ENCODE data around the gene HMCN2.

HMCN2 gene

DNA sequence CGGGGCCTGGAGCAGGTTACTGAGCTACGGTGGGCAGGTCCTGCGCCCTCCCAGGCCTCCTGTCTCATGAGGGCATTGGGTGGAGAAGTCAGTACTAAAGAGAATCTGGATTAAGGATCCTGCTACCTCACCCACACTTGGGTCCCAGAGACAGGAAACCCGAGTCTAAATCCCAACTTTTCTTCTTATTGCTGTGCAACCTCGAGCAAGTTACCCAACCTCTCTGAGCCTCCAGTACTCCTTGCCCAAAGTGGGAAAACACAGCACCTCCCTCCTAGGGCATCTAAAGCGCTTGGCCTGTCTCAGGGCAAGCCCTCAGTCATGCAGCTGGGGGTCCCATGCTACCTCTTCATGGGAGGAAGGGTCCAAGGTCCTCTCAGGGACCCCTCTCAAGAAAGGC is 207.4 kb downstream of the HMCN2 start:
- H2BK12ac ChIP-seq (ENCODE audit: low read length in 2 of 2) = no peak overlapping the region
- H2BK5ac ChIP-seq (ENCODE audit: low read depth, low read length, poor library complexity, severe bottlenecking) = no peak overlapping the region
- H3K9ac ChIP-seq (ENCODE audit: low read length) = no peak overlapping the region
- no peak overlapping the region for H3K4me3 ChIP-seq (ENCODE audit: insufficient read depth in 1 of 2, low read depth in 1 of 2, low read length in 2 of 2)
- no peak overlapping the region for H3K18ac ChIP-seq (ENCODE audit: low read depth in 1 of 2, low read length in 2 of 2)
- no peak overlapping the region for H2AK5ac ChIP-seq (ENCODE audit: low read length, severe bottlenecking)
- H3K4me2 ChIP-seq (ENCODE audit: low read length, poor library complexity, severe bottlenecking) = no peak overlapping the region
- no peaks in the 10 kb centered on the region for H3K27me3 ChIP-seq (ENCODE audit: control insufficient read depth in 1 of 2, insufficient read depth in 1 of 2, low read length in 2 of 2)
- H3K79me1 ChIP-seq (replicated peaks; ENCODE audit: low read length, poor library complexity, severe bottlenecking) = no peaks in the 10 kb centered on the region
- no peaks in the 10 kb centered on the region for H3K4me1 ChIP-seq (ENCODE audit: control insufficient read depth, insufficient read depth, low read depth, low read length)
- no peak overlapping the region for H4K91ac ChIP-seq (ENCODE audit: low read length)
- H2BK120ac ChIP-seq (ENCODE audit: low read depth, low read length) = no peak overlapping the region
- peaks cover 48 to 87% of the 10 kb centered on the region in 2 experiments for H3K36me3 ChIP-seq (ENCODE audit: control insufficient read depth in 1 of 2, insufficient read depth in 2 of 2, low read depth in 1 of 2, low read length in 2 of 2)
- H3K4ac ChIP-seq (ENCODE audit: low read depth in 1 of 2, low read length in 2 of 2) = no peak overlapping the region
- no peaks in the 10 kb centered on the region for H3K9me3 ChIP-seq (ENCODE audit: control insufficient read depth, low read length)
- no peak overlapping the region for H2BK15ac ChIP-seq (ENCODE audit: low read depth, poor library complexity, severe bottlenecking)
- WGBS = 94% methylated on average over 5 of the region's 6 CpGs
- no peak overlapping the region for H3K23ac ChIP-seq (ENCODE audit: low read length in 2 of 2)
- H3K27ac ChIP-seq (ENCODE audit: low read length, poor library complexity, severe bottlenecking) = no peak overlapping the region
- DNase-seq = no peak
- H2AFZ ChIP-seq (ENCODE audit: low read depth, low read length) = no peak overlapping the region
- no peak overlapping the region for H3K14ac ChIP-seq (ENCODE audit: low read length in 2 of 2)
- H4K8ac ChIP-seq (ENCODE audit: low read length) = no peak overlapping the region

DNA sequence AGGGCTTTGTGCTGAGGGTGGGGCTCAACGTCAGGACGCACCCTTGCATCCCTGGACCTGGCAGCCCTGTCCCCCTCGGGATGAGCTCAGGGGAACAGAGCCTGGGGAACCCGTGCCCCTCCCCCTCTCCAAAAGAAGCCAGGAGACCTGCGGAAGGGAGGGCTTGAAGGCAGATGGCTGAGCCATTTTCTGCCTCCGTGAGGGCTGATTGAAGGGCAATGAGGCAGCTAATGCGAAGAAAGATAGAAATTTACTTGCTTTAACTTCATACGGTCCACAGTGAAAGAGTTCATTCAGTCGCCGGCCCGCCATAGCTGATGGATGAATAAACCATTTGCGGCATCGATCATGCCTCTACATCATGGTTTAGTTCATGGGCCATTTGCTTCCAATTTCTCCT is 208.0 kb downstream of the HMCN2 start:
- Histone ChIP-seq H2AFZ (ENCODE audit: low read depth, low read length) (no peak overlapping the region), H3K4me2 (ENCODE audit: low read length, poor library complexity, severe bottlenecking) (no peak overlapping the region), H2BK15ac (ENCODE audit: low read depth, poor library complexity, severe bottlenecking) (no peak overlapping the region), H2BK120ac (ENCODE audit: low read depth, low read length) (no peak overlapping the region), H3K9me3 (ENCODE audit: control insufficient read depth, low read length) (no peaks in the 10 kb centered on the region), H3K4ac (ENCODE audit: low read depth in 1 of 2, low read length in 2 of 2) (no peak overlapping the region), H3K4me3 (ENCODE audit: insufficient read depth in 1 of 2, low read depth in 1 of 2, low read length in 2 of 2) (no peak overlapping the region), H3K27ac (ENCODE audit: low read length, poor library complexity, severe bottlenecking) (no peak overlapping the region), H2BK12ac (ENCODE audit: low read length in 2 of 2) (no peak overlapping the region), H4K8ac (ENCODE audit: low read length) (no peak overlapping the region), H3K14ac (ENCODE audit: low read length in 2 of 2) (no peak overlapping the region), H2BK5ac (ENCODE audit: low read depth, low read length, poor library complexity, severe bottlenecking) (no peak overlapping the region), H3K23ac (ENCODE audit: low read length in 2 of 2) (no peak overlapping the region), H3K9ac (ENCODE audit: low read length) (no peak overlapping the region), H3K18ac (ENCODE audit: low read depth in 1 of 2, low read length in 2 of 2) (no peak overlapping the region), H3K27me3 (ENCODE audit: control insufficient read depth in 1 of 2, insufficient read depth in 1 of 2, low read length in 2 of 2) (no peaks in the 10 kb centered on the region), H4K91ac (ENCODE audit: low read length) (no peak overlapping the region), H3K4me1 (ENCODE audit: control insufficient read depth, insufficient read depth, low read depth, low read length) (no peaks in the 10 kb centered on the region), H2AK5ac (ENCODE audit: low read length, severe bottlenecking) (no peak overlapping the region), H3K79me1 (replicated peaks; ENCODE audit: low read length, poor library complexity, severe bottlenecking) (no peaks in the 10 kb centered on the region), H3K36me3 (ENCODE audit: control insufficient read depth in 1 of 2, insufficient read depth in 2 of 2, low read depth in 1 of 2, low read length in 2 of 2) (peaks cover 47 to 87% of the 10 kb centered on the region in 2 experiments)
- 64% methylated on average over 13 of the region's 13 CpGs for whole genome bisulfite sequencing
- no peak for DNase-seq

DNA sequence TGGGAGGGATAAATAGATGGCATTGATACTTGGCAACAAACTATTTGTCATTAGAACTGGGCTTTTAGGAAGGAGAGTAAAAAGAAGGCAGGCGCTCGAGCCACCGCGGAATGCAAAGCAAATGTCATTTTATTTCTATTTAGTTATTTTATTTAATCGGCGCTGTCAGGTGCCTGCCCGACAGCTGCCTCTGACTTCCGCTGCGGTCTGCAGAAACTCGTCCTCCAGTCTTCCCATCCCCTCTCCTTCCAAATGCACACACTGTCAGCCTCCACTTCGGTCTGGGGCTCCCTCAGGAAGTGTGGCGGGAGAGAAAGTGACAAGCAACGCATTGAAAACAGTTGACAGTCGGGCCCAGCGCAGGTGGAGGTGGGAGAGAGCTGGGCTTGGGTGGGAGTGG is 208.5 kb downstream of the HMCN2 start:
- Histone ChIP-seq H2BK120ac (ENCODE audit: low read depth, low read length) (no peak overlapping the region), H3K27ac (ENCODE audit: low read length, poor library complexity, severe bottlenecking) (no peak overlapping the region), H2BK15ac (ENCODE audit: low read depth, poor library complexity, severe bottlenecking) (no peak overlapping the region), H3K4me3 (ENCODE audit: insufficient read depth in 1 of 2, low read depth in 1 of 2, low read length in 2 of 2) (no peak overlapping the region), H3K36me3 (ENCODE audit: control insufficient read depth in 1 of 2, insufficient read depth in 2 of 2, low read depth in 1 of 2, low read length in 2 of 2) (peaks cover 42 to 88% of the 10 kb centered on the region in 2 experiments), H3K9ac (ENCODE audit: low read length) (no peak overlapping the region), H3K4me2 (ENCODE audit: low read length, poor library complexity, severe bottlenecking) (no peak overlapping the region), H3K4me1 (ENCODE audit: control insufficient read depth, insufficient read depth, low read depth, low read length) (no peaks in the 10 kb centered on the region), H3K14ac (ENCODE audit: low read length in 2 of 2) (no peak overlapping the region), H2AK5ac (ENCODE audit: low read length, severe bottlenecking) (no peak overlapping the region), H3K9me3 (ENCODE audit: control insufficient read depth, low read length) (no peaks in the 10 kb centered on the region), H3K79me1 (replicated peaks; ENCODE audit: low read length, poor library complexity, severe bottlenecking) (no peaks in the 10 kb centered on the region), H2BK12ac (ENCODE audit: low read length in 2 of 2) (no peak overlapping the region), H3K4ac (ENCODE audit: low read depth in 1 of 2, low read length in 2 of 2) (no peak overlapping the region), H2AFZ (ENCODE audit: low read depth, low read length) (no peak overlapping the region), H4K91ac (ENCODE audit: low read length) (no peak overlapping the region), H2BK5ac (ENCODE audit: low read depth, low read length, poor library complexity, severe bottlenecking) (no peak overlapping the region), H3K18ac (ENCODE audit: low read depth in 1 of 2, low read length in 2 of 2) (no peak overlapping the region), H4K8ac (ENCODE audit: low read length) (no peak overlapping the region), H3K27me3 (ENCODE audit: control insufficient read depth in 1 of 2, insufficient read depth in 1 of 2, low read length in 2 of 2) (no peaks in the 10 kb centered on the region), H3K23ac (ENCODE audit: low read length in 2 of 2) (no peak overlapping the region)
- no peak for DNase-seq
- WGBS = 76% methylated on average over 15 of the region's 15 CpGs

DNA sequence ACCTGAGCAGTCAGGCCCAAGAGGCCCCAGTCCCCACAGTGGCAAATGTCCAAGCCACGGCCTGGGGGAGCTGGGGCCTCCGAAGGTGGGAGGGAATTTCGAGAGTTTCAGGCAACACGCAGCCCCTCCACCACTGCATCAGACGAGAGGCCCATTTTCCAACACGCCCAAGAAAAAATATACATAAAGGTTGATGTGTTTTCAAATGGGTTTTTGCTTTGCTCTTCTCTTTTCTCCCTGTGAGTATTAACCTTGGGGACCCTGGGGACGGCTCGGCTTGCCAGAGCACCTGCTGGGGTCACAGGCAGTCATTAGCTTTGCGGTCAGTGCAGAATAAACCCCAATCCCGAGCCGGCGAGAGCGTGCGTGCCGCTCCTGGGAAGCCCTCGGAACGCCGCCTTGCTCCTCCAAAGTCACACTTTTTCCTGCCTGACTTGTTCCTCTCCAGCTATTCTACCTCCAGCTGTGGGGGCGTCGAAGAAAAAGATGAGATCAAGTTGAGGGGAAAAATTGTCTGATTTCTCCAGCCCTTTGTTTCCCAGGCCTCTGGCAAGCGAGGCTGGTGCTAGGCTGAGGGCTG is 210.7 kb downstream of the HMCN2 start:
- H3K27ac ChIP-seq (ENCODE audit: low read length, poor library complexity, severe bottlenecking) = no peak overlapping the region
- no peak overlapping the region for H3K14ac ChIP-seq (ENCODE audit: low read length in 2 of 2)
- H2BK15ac ChIP-seq (ENCODE audit: low read depth, poor library complexity, severe bottlenecking) = no peak overlapping the region
- 86% methylated on average over 12 of the region's 21 CpGs for WGBS
- no peak overlapping the region for H3K4me3 ChIP-seq (ENCODE audit: insufficient read depth in 1 of 2, low read depth in 1 of 2, low read length in 2 of 2)
- H2AK5ac ChIP-seq (ENCODE audit: low read length, severe bottlenecking) = no peak overlapping the region
- H3K4me2 ChIP-seq (ENCODE audit: low read length, poor library complexity, severe bottlenecking) = no peak overlapping the region
- H2BK12ac ChIP-seq (ENCODE audit: low read length in 2 of 2) = no peak overlapping the region
- H2AFZ ChIP-seq (ENCODE audit: low read depth, low read length) = no peak overlapping the region
- H3K79me1 ChIP-seq (replicated peaks; ENCODE audit: low read length, poor library complexity, severe bottlenecking) = no peaks in the 10 kb centered on the region
- no peak overlapping the region for H3K23ac ChIP-seq (ENCODE audit: low read length in 2 of 2)
- no peak overlapping the region for H4K8ac ChIP-seq (ENCODE audit: low read length)
- no peak for DNase-seq
- H3K4me1 ChIP-seq (ENCODE audit: control insufficient read depth, insufficient read depth, low read depth, low read length) = no peaks in the 10 kb centered on the region
- no peak overlapping the region for H3K4ac ChIP-seq (ENCODE audit: low read depth in 1 of 2, low read length in 2 of 2)
- no peak overlapping the region for H3K18ac ChIP-seq (ENCODE audit: low read depth in 1 of 2, low read length in 2 of 2)
- no peak overlapping the region for H4K91ac ChIP-seq (ENCODE audit: low read length)
- no peak overlapping the region for H3K9ac ChIP-seq (ENCODE audit: low read length)
- no peaks in the 10 kb centered on the region for H3K27me3 ChIP-seq (ENCODE audit: control insufficient read depth in 1 of 2, insufficient read depth in 1 of 2, low read length in 2 of 2)
- no peak overlapping the region for H2BK120ac ChIP-seq (ENCODE audit: low read depth, low read length)
- H2BK5ac ChIP-seq (ENCODE audit: low read depth, low read length, poor library complexity, severe bottlenecking) = no peak overlapping the region
- no peaks in the 10 kb centered on the region for H3K9me3 ChIP-seq (ENCODE audit: control insufficient read depth, low read length)
- peaks cover 47 to 92% of the 10 kb centered on the region in 2 experiments for H3K36me3 ChIP-seq (ENCODE audit: control insufficient read depth in 1 of 2, insufficient read depth in 2 of 2, low read depth in 1 of 2, low read length in 2 of 2)

Measured in mesenchymal stem cell (in vitro differentiated cells and primary cell).